Activated CD4-positive, alpha-beta T cell treated with anti-CD3 and anti-CD28 coated beads, Interleukin-2, amount 50 U/mL, for 48 hours (primary cell): Measurements from ENCODE around the gene NODAL.
A peak's percentile ranks its signal among the peaks of the same experiment; 100 is the strongest.
"Not testable (repeated sequence)": the region's sequence is repeated elsewhere in the genome, so short reads cannot be mapped to it uniquely, and the experiment has no call there.

Experiments
- DNase-seq, 2 experiments: peaks; one replicate each; pipeline ENCODE4 v3.0.0-alpha.2; 2020

Gene NODAL

DNA sequence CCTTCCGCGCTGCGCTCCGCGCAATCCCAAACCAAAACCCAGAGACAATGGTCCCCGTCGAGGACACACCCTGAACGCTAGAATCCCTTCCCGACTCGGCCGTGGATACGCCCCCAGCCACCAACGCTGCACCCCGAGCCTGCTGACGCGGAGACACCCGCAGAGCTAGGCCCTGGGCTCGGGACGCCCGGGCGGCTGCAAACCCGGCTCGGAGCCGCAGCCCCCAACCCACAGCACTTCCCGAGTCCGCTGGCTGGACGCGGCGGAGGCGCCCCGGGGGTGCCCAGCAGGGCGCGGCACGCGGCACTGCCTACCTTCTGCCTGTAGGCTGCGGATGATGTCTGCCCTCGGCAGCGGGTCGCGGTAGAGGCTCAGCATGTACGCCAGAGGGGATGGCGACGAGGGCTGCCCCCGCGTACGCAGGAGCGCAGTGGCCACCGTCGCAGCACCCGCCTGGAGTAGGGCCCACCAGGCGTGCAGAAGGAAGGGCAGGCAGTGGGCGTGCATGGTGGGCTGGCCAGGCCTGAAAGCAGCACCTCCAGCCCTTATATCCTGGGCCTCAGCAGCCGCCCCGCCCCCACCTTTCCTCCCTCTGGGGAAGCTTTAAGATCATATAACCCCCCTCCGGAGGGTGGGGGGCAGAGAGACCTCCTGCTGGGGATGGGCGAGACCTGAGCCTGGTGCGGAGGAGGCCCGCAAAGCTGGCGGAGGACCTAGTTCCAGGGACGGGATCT lies at the start of gene NODAL:
Gene NODAL, minus strand, starts transcription at position 521 of the 734 bp plus-strand sequence. Its CDS starts 14 bp downstream, at position 507.
- DNase-seq: peak in 1 of 2 experiments; percentile 4

DNA sequence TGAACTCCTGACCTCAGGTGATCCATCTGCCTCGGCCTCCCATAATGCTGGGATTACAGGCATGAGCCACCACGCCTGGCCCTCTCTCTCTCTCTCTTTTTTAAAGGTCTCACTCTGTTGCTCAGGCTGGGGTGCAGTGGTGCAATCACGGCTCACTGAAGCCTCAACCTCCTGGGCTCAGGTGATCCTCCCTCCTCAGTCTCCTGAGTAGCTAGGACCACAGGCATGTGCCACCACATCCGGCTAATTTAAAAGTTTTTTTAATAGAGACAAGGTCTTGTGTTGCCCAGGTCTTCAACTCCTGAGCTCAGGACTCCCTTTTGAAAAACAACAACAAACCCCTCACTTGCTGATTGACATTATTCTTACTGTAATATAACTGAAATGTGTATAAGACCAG lies 48.7 kb upstream of the NODAL start:
- no peak for DNase-seq

DNA sequence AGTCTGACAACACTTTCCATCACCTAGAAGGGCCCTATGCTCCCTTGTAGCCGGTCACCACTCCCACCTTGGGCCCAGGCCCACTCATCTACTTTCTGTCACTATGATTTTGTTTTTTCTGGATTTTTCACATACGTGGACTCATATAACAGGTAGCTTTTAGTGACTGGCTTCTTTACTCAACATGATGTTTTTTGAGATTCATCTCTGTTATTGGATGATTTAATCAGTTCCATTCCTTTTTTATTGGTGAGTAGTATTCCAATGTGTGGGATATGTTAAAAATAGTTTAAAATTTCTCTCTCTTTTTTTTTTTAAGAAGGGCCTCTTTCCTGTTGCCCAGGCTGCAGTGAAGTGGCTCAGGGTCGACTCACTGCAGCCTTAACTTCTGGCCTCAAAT lies 46.3 kb upstream of the NODAL start:
- DNase-seq: no peak

DNA sequence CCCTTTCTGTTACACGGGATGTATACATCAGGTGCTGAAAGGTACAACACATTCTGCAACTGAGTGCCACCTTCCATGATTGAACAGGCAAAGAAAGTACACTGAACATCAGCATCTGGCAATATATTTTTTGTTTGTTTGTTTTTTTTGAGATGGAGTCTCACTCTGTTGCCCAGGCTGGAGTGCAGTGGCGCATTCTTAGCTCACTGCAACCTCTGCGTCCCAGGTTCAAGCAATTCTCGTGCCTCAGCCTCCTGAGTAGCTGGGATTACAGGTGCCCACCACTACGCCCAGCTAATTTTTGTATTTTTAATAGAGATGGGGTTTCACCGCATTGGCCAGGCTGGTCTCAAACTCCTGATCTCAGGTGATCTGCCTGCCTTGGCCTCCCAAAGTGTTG lies 42.4 kb upstream of the NODAL start:
- not testable (repeated sequence) for DNase-seq

DNA sequence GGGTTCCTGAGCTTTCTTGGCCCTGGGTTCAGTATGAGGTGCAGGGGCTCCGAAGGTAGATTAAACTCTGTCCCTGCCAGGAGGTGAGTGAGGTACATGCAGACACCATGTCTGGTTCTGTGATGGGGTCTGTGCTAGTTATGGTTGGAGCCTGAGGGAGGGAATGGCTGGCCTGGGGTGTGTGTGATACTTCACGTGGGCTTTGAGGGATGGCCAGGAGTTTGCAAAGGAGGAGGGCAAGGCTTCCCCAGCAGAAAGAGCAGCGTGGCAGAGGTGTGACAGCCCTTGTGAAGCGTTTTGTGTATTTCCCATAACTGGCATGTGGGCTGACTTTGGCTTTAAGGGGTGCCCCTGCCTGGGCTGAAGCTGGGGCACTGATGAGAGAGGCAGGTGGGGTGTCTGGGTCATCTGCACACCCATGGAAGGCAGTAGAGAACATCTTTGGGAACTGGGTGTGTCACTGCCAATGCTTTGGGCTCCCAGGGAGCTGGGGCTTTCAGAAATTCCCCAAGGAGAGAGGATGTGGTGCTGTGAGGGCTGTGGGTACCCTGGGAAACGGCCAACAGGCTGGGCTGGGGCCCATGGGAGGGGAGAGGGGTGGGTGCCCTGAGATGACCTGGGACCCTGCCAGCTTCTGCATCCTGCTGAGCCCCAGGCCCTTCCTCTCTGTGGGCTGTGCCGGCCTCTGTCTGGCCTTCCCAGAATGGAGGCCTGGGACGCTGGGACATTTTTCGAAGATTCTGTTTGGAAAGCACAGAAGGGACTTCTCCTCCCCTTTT lies 41.7 kb upstream of the NODAL start:
- DNase-seq: no peak

DNA sequence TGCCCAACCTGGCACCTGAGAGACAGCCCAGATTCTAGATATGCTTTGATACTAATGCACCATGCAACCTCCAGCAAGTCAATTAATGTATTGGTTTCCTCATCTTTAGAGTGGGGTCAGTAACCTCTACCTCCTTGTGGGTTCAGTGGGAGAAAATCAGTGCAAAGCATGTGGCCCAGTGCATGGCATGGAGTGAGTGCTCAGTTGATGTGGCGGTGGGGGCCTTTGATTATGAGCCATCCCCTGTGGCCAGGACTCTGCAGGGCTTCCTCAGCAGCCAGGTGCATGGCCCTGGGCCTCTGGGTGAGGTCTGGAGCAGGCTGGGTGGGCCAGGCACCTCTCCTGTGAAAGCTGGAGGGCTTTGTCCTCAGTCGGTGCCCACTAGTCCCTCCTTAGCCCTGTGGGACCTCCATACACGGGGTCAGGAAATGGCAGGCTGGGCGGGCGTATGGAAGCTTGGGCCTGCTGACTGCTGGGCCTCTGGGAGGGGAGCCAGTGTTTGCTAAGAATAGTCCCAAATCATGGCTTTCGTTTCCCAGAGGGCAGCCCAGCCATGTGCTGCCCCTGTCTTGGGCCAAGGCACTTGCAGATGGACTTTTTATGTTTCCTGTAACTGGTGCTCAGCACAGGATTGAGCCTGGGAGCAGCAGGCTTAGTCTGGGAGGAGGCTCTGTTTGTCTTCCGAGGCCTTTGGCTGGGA lies 40.5 kb upstream of the NODAL start:
- no peak for DNase-seq

DNA sequence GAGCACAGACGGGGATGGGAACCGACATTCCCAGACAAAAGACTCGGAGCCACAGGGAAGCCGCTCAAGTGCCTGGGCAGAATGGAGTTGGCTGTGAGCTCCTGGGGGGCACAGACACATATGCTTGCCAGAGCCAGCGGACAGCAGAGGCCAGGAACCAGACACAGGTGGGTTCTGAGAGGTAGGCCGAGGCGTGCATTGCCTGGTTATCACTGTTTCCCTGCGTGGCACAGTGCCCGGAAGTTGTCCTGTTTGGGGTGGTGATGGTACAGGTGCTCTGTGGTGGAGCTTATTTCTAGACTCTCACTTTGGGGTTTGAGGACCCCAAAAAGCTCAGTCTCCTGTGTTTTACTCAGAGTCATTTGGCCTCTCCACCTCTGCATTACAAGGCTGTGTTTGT lies 39.6 kb upstream of the NODAL start:
- DNase-seq: no peak

DNA sequence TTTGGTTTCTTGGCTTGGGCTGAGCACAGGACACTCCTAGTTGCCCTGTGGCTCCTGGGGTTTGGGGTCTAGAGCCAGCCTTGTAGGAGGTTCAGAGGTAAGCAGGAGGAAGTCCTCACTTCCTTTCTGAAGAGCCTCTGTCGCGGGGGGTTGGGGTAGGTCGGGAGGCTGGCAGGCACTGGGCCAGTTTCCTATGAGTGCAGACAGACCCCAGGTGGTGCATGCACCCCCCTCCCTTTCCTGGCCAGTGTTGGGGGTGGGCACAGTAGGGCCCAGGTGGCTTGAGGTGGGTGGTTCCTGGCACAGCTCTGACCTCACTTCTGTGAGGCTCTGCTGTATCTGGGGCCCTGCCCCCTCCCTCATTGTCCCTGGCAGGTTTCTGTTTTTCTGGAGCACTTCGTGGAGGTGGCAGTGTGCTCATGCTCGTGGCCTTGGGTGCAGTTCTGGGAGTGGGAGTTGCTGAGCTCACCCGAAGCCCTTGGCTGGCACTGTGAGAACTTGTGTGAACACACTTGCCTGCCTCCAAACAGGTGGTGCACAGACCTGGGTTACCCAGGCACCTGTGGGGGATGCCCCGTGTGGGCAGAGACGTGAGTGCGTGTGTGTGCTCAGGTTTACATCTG lies 38.9 kb upstream of the NODAL start:
- DNase-seq: peak in 1 of 2 experiments; percentile 37

DNA sequence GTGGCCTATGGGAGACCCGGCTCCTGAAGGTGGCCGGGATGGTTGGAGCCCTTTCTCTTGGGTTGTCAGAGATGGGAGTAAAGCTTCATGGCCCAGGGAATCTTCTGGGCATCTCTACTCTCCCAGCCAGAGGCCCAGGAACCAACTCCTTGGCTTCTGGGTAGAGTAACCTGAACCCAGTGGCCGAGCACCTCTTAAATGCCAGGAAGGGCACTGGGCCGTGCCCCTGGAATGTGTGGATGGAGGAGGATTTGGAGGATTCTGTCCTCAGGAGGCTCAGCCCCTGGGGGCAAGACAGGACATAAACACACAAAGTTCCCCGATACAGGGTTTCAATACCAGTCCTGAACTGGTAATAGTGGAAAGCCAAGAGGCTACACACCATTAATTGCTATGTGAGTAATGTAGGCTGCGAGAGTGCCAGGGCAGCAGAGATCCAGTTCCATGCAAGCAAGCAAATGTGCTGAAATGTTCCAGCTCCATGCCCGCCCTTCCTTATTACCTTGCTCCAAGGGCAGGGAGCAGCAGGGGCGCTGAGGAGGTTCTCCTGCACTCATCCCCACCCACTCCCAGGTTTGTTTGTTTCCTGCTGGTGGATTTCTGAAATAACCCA lies 38.3 kb upstream of the NODAL start:
- no peak for DNase-seq

DNA sequence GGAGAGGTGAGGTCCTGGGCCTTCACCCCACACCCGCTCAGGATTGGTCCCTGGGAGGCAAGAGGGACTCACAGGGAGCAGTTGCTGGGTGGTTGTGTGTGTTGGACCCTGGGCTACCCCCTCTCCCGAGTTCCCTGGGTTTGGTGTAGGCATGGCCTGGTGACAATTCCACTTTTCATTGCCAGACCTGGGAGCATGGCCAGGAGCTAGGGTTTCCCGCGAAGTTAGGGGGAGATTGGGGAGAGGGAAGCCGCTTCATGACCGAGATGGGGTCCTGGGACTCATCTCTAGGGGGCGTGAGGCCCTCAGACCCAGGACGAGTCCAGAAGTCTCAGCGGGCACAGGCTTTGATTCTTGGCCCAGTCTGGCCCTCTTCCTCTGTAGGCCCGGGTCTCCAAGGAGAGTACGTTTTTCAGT lies 37.7 kb upstream of the NODAL start:
- DNase-seq: no peak

DNA sequence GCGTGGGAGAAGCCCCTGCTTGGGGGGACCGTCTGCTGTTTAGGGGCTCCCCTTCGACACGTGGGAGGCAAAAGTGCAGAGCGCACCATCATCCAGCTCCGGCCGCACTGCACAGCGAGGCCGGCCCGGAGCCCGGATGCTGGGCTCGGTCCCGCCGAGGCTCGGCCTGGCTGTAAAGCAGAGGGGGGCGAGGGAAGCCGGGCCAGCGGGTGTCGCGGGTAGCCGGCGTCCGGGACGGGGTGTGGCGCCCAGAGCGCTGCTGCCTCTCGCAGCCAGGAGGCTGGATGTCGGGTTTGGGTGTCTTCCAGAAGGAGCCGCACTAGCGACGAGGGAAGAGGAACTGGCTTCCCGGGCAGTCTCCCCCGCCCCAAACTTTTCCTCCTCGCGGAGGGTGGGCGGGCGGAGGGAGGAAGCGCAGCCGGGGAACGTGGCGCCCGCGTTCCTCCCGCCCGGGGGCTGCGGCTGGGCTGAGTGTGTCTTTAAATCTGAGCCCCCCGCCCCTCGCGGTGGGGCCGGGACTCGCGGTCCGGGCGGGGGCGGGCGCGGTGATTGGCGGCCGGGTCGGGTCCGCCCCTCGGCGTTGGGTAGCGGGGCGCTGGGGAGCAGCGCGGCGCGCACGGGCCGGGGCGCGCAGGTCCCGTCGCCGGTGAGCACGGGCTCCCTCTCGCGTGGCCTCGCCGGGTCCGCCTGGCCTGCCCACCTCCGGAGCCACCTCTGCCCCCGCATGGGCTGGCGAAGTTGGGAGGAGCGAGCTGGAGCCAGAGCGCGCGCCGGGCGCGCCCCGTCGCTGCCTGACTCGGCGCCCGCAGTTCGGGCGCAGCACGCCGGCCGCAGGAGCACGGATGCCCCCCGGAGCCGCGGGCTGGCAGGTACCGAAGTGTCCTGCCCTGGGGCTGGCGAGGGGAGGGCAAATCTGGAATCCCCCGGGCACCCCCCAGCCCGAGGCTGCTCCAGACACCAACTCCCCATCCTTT lies 37.0 kb upstream of the NODAL start, which contains the start of gene PALD1:
Gene PALD1, plus strand, starts transcription at position 577 of the 974 bp plus-strand sequence. CDS start 47,185 bp downstream, outside the sequence.
- DNase-seq: peak; percentile 47 to 56

DNA sequence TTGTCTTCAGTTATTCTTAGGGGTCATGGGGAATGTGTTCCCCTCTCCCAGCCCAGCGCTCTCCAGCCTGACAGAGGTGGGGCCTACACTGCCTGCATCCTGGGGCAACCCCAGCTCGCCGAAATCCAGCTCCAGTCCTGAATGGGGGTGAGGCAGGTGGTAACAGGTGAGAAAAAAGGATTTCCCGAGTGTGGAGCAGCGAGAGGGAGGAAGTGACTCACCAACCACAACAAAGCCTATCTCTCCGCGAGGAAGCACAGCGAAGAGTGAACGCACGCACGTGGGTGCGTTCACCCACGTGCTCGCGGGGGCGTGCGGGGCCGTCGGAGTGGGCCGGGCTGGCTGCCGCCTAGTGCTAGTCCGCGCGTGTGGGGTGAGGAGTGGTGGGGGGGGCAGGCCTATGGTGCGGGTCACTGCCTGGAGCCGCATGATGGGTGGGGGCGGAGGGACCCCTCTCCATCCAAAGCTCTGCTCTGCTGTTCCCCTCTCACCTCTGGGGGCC lies 36.2 kb upstream of the NODAL start:
- peak; percentile 60 to 74 for DNase-seq

DNA sequence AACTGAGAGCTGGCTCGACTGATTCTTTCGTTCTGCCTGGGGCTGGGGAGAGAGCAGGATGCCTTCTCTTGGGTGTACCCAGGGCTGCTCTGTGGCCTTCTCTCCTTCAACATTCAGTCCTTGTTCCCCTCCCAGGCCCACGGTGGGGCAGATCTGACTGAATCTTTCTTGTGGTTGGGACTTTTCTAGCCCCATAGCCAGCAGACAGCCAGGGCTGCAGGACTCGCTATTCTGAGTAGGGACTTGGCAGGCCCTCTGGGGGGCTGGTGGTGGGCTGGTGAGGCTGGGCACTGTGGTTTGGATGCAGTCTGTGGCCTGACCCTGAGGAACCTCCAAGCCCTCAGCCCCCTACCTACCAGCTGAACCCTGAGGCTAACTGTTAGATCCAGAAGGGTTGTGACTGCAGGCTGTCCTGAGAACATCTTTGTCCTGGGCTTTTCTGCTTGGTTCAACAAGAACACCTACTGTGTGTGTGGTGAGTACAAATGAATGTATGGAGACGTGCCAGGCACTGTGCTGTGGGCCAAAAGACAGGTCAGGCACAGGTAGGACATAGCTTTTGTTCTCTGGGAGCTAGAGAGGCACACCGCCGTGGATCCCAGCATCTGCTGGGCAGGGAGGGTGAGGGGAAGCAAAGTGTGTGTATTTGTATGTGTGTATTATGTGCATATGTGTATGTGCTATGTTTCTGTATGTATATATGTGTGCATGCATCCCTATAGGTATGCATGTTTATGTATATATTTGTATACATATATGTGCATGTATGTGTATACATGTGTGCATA lies 35.0 kb upstream of the NODAL start:
- DNase-seq: peak in 1 of 2 experiments; percentile 21

DNA sequence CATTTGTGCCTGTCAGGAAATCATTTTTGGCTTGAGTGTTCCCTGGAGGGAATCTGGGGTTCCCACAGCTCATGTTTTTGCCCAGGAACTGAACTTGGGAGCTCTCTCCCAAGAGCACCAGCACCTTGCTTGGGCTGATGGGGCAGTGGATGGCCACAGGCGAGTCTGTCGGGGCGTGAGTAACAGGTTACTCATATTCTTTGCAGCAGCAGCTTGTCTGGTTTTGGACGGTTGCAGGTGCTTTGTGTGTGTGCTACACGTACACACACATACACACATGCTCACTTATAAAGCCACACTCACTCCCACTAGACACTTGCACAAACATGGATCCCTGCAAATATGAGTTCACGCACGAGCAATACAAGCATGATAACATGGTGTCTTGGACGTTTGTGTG lies 34.2 kb upstream of the NODAL start:
- no peak for DNase-seq

DNA sequence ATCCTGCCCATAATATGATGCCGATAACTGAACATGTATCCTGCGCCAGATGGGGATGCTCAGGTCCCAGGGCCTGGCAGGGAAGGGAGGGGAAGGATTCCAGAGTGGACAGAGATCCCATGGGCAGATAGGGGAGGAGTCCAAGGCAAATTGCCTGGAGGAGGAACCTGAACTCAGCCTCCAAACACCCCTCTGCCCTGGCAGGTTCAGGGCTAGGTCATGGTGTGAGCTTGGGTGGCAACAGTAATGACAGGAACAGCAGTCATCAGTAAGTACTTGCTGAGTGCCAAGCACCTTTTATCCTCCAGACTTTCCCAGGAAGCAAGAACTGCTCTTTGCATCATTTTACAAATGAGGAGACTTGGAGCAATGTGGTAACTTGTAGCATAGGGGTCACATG lies 33.3 kb upstream of the NODAL start:
- DNase-seq: no peak

DNA sequence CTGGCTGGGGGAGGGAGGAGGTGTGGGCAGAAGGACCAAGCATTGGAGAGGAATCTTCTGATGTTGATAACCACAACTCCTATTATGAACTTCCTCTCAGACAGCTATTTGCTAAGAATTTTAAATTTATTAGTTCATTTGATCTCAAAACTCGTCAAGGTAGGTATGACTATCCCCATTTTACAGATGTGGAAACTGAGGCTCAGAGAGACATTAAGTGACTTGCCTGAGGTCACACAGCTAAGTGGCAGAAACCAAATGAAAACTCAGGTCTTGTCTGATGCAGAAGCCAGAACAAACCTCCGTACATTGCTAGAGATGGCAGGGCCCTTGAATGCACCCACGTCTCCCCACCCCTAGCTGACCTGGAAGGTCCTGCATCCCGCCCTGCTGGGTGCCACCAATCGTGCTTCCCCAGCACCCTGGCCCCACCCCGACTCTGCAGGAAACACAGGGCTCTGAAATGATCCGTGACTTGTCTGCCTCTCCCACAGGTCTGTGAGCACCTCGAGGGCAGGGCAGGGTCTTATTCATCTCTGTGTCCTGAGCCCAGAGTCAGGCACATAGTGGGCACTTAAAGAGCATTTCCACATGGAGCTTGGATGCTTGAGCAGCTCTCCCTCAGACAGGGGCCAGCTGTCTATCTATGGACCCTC lies 31.4 kb upstream of the NODAL start:
- DNase-seq: no peak

DNA sequence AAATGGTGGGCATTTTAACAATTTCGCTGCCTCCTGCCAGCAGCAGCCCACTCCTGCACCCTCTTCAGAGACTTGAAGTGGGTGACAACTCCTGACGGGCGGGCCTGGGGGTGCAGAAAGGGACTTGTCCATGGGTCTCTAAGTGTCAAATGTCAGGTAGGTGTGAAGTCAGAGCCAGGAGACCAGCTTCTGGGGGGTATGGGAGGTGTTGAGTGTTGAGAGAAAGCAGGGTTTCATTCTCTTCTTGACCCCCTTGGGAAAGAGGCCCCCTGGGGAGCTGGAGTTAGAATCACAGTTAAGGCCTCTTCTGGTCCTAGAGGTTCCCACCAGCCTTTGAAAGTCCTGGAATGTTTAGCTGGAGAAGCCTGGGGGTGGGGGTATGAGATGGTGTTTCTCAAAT lies 25.5 kb upstream of the NODAL start:
- DNase-seq: no peak

DNA sequence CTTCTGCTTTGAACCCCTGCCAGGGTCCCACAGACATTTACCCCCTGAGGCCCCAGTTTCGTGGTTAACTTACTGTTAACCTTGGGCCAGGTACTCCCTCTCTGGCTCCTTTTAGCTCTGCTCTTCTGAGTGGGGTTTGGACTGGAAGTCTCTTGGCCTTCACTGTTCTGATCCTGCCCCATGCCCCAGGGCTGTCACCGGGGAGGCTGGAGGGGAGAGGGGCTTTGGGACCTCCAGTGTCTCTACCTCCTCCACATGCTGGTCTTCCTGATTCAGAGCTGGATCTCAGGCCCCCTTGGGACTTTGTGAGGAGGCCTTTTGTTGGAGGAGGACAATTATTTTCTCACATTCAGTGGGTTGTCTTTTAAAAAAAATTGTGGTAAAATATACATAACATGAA lies 24.4 kb upstream of the NODAL start:
- DNase-seq: no peak

DNA sequence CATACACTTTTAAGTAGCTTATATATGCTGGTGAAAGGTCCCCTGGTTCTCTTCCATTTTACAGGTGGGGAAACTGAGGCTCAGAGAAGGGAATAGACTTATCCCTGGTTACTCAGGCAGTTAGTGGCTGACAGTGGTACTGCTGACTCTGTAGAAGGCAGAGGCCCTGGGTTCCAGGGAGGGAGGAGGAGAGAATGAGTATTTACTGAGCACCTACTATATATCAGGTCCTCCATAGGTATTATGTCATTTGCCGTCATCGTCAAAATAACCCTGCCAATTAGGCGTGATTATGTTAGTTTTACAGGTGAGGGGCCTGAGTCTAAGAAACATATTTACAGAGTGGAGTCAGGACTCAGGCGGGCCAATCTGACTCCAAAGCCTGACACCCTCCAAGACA lies 23.8 kb upstream of the NODAL start:
- DNase-seq: no peak
